T-cell (primary cell): ENCODE results near the gene PDIA5. TPM values are rescaled to one million over a fixed set of nuclear protein-coding genes. Genes with fewer than 3 reads are reported as not detected.

ENCODE experiments used
- ATAC-seq, 4 experiments: fragments of 200-7000 bp in 3 of 4; fragments of 150-1000 bp in 1 of 4; cut with Tn5 transposase; replicated peaks in 1 of 4; 1 replicate in 3 of 4; 2 replicates in 1 of 4; pipeline ENCODE4 v1.10.0; 2021; ENCODE audit warnings: moderate library complexity in 3 of 4, mild to moderate bottlenecking in 2 of 4, moderate number of reproducible peaks in 1 of 4
- CTCF ChIA-PET, 2 donors: fragments of 300-600 bp; sonication (Branson Sonifier 250); formaldehyde crosslinking; loops; one replicate each; lab custom pipeline; 2022; ENCODE audit warnings: antibody characterized with exemption in 2 of 2; lab: Charles Lee
- POLR2A ChIA-PET, 2 donors: fragments of 300-600 bp; sonication (Branson Sonifier 250); formaldehyde crosslinking; loops; one replicate each; lab custom pipeline; 2022; ENCODE audit warnings: antibody characterized with exemption in 2 of 2; lab: Charles Lee
- DNase-seq, 35 experiments: peaks; one replicate each; pipeline versions ENCODE4 v3.0.0 to v3.0.0-alpha.2; 2013 to 2023
- H3K27ac ChIP-seq: one replicate; pipeline ENCODE4 v1.5.1; 2013; ENCODE audit warnings: low read length
- H3K27me3 ChIP-seq, 2 experiments: replicated peaks in 1 of 2; 1 replicate in 1 of 2; 2 replicates in 1 of 2; pipeline versions ENCODE4 v1.6.1 to v1.7.0; 2013; ENCODE audit warnings: low read length in 1 of 2, mixed read lengths in 1 of 2; ENCODE audit not compliant: control insufficient read depth in 2 of 2, insufficient read depth in 2 of 2; ENCODE audit errors: extremely low read depth in 1 of 2
- H3K36me3 ChIP-seq, 2 donors: 1 replicate in 1 of 2; 2 replicates in 1 of 2; pipeline versions ENCODE4 v1.6.1 to v1.7.0; 2013; ENCODE audit warnings: low read length in 1 of 2; ENCODE audit not compliant: control insufficient read depth in 2 of 2, insufficient read depth in 1 of 2; ENCODE audit errors: extremely low read depth in 1 of 2
- H3K4me1 ChIP-seq, 2 experiments: 1 replicate in 1 of 2; 2 replicates in 1 of 2; pipeline versions ENCODE4 v1.6.1 to v1.7.0; 2013; ENCODE audit warnings: low read length in 2 of 2, mixed read lengths in 1 of 2; ENCODE audit not compliant: insufficient read depth in 2 of 2, control insufficient read depth in 1 of 2; ENCODE audit errors: extremely low read depth in 1 of 2
- H3K4me3 ChIP-seq, 2 donors: 1 replicate in 1 of 2; 2 replicates in 1 of 2; pipeline versions ENCODE4 v1.5.1 to v1.7.0; 2013; ENCODE audit warnings: mild to moderate bottlenecking in 2 of 2, low read length in 1 of 2, moderate library complexity in 1 of 2; ENCODE audit not compliant: control insufficient read depth in 1 of 2; ENCODE audit errors: extremely low read depth in 1 of 2
- H3K9me3 ChIP-seq: 2 replicates; pipeline ENCODE4 v1.7.0; 2013
- H3K27ac Mint-ChIP-seq, 2 donors: one replicate each; pipeline ENCODE4 v1.8.0; 2020 to 2021; ENCODE audit warnings: mild to moderate bottlenecking in 2 of 2, mixed read lengths in 2 of 2
- H3K27me3 Mint-ChIP-seq, 2 donors: one replicate each; pipeline ENCODE4 v1.8.0; 2021 to 2022; ENCODE audit warnings: mixed read lengths in 2 of 2
- H3K36me3 Mint-ChIP-seq: one replicate; pipeline ENCODE4 v1.8.0; 2021; ENCODE audit warnings: mixed read lengths
- H3K4me1 Mint-ChIP-seq, 3 donors: one replicate each; pipeline ENCODE4 v1.8.0; 2020 to 2022; ENCODE audit warnings: mixed read lengths in 3 of 3, mild to moderate bottlenecking in 1 of 3
- H3K4me3 Mint-ChIP-seq, 3 donors: one replicate each; pipeline ENCODE4 v1.8.0; 2020 to 2022; ENCODE audit warnings: mild to moderate bottlenecking in 3 of 3, mixed read lengths in 3 of 3, moderate library complexity in 3 of 3
- H3K9me3 Mint-ChIP-seq, 3 donors: one replicate each; pipeline ENCODE4 v1.8.0; 2020 to 2022; ENCODE audit warnings: mixed read lengths in 3 of 3
- WGBS: methylation state at CpG from one replicate; pipeline ENCODE4 v1.1.5; 2013; ENCODE audit warnings: missing lambda C conversion rate; ENCODE audit not compliant: insufficient coverage; 5-methylcytosine and 5-hydroxymethylcytosine counted together
- total RNA-seq, 35 experiments: library from RNA in 6 of 35; stranded (reverse) in 6 of 35; fragments of 120-200 nt in 1 of 35; gene quantifications; one replicate each; pipeline versions ENCODE4 v1.2.1 to v1.2.4 and lab custom pipeline; 2013 to 2026

PDIA5 gene
- total RNA-seq, 5 donors from 2014 or later (not counting 1 experiment from before 2014, with no cell fraction given), result 5.4 to 8.2 (median 7.0) TPM

DNA sequence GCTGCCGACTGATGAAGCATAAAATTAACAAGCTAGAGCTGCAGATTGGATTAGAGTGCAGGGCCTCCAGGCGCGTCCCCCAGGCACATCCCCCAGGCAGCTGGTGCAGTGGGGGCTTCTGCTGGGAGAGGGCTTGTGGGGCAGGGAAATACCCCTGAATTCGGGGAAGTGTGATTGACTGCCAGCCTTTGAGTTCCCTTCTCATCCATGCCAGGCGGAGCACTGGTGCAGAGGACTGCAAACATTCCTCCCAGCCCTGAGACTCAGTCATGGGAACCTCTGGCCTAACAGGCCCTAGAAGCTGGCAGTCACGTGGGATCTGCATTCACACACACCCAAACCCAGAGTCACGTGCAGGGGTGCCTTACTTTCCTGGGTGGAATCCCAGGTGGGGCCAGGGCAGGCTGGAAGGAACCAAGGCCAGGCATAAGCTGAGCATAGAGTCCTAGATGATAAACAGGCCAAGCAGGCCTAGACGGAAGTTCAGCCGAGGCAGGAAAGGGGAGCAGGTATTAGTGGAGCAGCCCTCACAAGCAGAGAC is 88.7 kb downstream of the PDIA5 start:
- no peak overlapping the region for H3K27ac ChIP-seq
- Mint-ChIP-seq H3K4me1 (no peaks in the 10 kb centered on the region), H3K36me3 (peaks cover 28% of the 10 kb centered on the region), H3K27ac (no peak overlapping the region), H3K9me3 (peaks cover 0 to 7% (median 0%) of the 10 kb centered on the region in 3 donors), H3K4me3 (no peak overlapping the region), H3K27me3 (no peaks in the 10 kb centered on the region)
- 90% methylated on average over 8 of the region's 9 CpGs for WGBS
- peaks cover 0 to 4% of the 10 kb centered on the region in 2 experiments for H3K4me1 ChIP-seq
- H3K9me3 ChIP-seq, result no peaks in the 10 kb centered on the region
- POLR2A ChIA-PET, result no interaction called here
- DNase-seq, result no peak
- no peak overlapping the region for H3K4me3 ChIP-seq
- no peak for ATAC-seq
- CTCF ChIA-PET, result no interaction called here
- peaks cover 0 to 16% of the 10 kb centered on the region in 2 donors for H3K36me3 ChIP-seq
- no peaks in the 10 kb centered on the region for H3K27me3 ChIP-seq

DNA sequence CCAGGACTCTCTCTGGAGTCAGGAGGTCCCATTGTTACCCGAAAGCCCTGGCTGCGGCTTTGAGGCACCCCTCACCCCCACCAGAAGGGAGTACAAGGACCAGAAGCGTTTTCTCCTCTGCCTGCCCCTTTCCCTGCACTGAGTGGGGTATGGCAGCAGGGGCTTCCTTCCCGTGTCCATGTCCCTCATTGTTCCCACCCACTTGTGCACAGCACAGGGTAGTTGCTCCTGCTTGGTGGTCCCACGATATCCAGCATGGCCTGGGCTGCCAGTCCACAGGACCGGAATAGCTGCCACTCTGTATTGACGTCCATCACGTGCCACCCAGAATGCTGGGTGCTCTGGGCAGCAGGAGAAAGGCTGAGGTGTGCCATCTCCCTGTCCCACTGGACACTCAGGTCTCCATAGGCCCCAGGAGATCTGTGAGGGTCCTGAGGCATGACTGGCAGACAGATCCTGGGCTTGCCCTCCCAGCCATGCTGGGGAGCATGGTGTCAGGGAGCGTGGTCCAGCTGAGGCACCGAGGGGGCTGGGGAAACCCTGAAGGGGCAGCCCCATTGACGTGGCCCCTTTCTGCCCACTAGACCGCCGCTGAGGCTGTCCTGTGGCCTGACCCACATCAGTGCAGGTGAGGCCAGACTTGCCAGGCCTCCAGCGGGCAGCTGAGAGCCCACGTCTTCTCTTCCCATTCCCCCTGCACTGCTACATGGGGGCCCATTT is 89.6 kb downstream of the PDIA5 start:
- WGBS, result 90% methylated on average over 11 of the region's 15 CpGs
- no peak overlapping the region for H3K4me3 ChIP-seq
- H3K4me1 ChIP-seq, result no peaks in the 10 kb centered on the region
- peaks cover 0 to 20% of the 10 kb centered on the region in 2 donors for H3K36me3 ChIP-seq
- H3K27me3 ChIP-seq, result no peaks in the 10 kb centered on the region
- H3K4me3 Mint-ChIP-seq, result no peak overlapping the region
- peaks cover 30% of the 10 kb centered on the region for H3K36me3 Mint-ChIP-seq
- H3K27me3 Mint-ChIP-seq, result no peaks in the 10 kb centered on the region
- H3K4me1 Mint-ChIP-seq, result no peaks in the 10 kb centered on the region
- POLR2A ChIA-PET, result no interaction called here
- ATAC-seq, result no peak
- H3K27ac Mint-ChIP-seq, result no peak overlapping the region
- CTCF ChIA-PET, result no interaction called here
- no peak for DNase-seq
- peaks cover 0 to 7% (median 0%) of the 10 kb centered on the region in 3 donors for H3K9me3 Mint-ChIP-seq
- H3K9me3 ChIP-seq, result no peaks in the 10 kb centered on the region
- H3K27ac ChIP-seq, result no peak overlapping the region

DNA sequence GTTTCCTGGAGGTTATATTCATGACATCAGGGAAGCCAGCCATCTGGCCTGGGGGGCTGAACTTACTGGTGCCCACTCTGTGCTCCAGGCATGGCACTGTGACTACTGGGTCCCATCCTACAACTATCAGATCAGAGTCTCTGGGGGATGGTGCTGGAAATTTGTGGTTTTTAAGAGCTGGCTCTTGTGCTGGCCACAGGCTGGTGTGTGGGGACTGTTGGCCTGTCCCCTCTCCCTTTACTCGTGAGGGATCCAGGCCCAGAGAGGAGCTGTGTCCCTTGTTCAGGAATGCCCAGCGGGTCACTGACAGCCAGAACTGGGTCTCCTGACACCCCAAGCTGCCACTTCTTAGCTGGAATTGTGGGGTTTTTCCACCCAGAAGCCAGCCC is 90.4 kb downstream of the PDIA5 start:
- Mint-ChIP-seq H3K27ac (no peak overlapping the region), H3K4me3 (no peak overlapping the region), H3K4me1 (no peaks in the 10 kb centered on the region), H3K27me3 (no peaks in the 10 kb centered on the region), H3K9me3 (peaks cover 0 to 4% (median 0%) of the 10 kb centered on the region in 3 donors), H3K36me3 (peaks cover 30% of the 10 kb centered on the region)
- DNase-seq (no peak), ATAC-seq (no peak)
- ChIA-PET POLR2A (no interaction called here), CTCF (no interaction called here)
- peaks cover 0 to 20% of the 10 kb centered on the region in 2 donors for H3K36me3 ChIP-seq
- no peaks in the 10 kb centered on the region for H3K9me3 ChIP-seq
- no peaks in the 10 kb centered on the region for H3K4me1 ChIP-seq
- no peaks in the 10 kb centered on the region for H3K27me3 ChIP-seq
- no peak overlapping the region for H3K4me3 ChIP-seq
- no peak overlapping the region for H3K27ac ChIP-seq
- 100% methylated on average over 1 of the region's 2 CpGs for WGBS

DNA sequence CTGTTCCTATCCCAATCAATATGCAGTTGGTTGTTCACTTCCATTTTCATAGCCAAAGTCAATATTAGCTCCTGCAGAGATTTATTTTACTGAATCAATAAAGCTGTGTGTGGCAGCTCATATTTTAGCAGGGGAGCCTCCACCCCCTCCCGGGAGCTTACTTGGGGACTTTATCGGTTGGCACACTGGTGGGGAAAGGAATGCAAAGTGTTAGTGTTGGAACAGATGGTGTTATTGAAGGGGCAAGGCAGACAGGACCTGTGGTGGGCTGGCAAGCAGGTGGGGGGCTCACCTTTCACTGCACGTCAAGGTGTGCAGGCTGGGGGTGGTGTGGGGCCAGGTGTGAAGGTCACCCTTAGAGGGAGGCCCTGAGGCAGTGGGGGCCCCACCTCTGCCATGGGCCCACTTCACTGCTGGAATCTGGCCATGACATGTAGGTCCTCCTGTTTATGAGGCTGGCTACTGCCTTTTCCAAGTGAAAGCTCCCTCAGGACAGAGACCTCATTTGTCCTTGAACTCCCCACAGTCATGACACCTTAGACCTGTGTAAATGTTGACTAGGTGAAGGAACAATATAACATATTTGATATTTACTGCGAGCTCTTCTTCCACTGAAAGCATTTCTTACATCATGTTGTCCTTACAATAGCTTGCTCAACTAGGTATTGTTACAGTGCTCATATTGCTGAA is 90.9 kb downstream of the PDIA5 start:
- no peak for ATAC-seq
- H3K36me3 Mint-ChIP-seq, result peaks cover 30% of the 10 kb centered on the region
- H3K27me3 ChIP-seq, result no peaks in the 10 kb centered on the region
- ChIA-PET CTCF (no interaction called here), POLR2A (no interaction called here)
- H3K36me3 ChIP-seq, result peaks cover 0 to 20% of the 10 kb centered on the region in 2 donors
- no peaks in the 10 kb centered on the region for H3K4me1 Mint-ChIP-seq
- H3K4me3 Mint-ChIP-seq, result no peak overlapping the region
- DNase-seq, result no peak
- no peak overlapping the region for H3K27ac Mint-ChIP-seq
- H3K9me3 Mint-ChIP-seq, result peaks cover 0 to under 1% (median 0%) of the 10 kb centered on the region in 3 donors
- 100% methylated on average over 3 of the region's 4 CpGs for WGBS
- H3K27ac ChIP-seq, result no peak overlapping the region
- H3K9me3 ChIP-seq, result no peaks in the 10 kb centered on the region
- H3K4me3 ChIP-seq, result no peak overlapping the region
- no peaks in the 10 kb centered on the region for H3K4me1 ChIP-seq
- H3K27me3 Mint-ChIP-seq, result no peaks in the 10 kb centered on the region

DNA sequence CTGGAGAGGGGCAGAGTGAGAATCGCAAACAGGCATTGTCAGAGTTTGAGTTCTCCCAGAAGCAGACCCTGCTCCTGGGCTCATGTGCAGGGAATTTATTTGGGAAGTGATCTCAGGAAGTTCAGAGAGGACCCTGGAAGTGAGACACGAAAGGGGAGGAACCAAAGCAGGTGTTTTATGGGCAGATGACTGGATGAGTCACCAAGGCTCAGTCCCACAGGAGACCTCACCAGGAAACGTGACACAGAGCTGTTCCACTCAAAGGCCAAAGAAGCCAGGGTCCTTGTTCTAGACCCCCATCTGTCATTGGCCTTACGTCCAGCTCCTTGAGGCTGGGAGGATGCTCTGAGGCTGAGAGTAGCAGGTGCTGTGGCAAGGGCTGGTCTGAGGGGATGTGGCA is 91.5 kb downstream of the PDIA5 start:
- 74% methylated on average over 4 of the region's 4 CpGs for WGBS
- H3K4me1 Mint-ChIP-seq, result no peaks in the 10 kb centered on the region
- Histone ChIP-seq H3K27ac (no peak overlapping the region), H3K9me3 (no peaks in the 10 kb centered on the region), H3K27me3 (no peaks in the 10 kb centered on the region), H3K4me3 (no peak overlapping the region), H3K36me3 (peaks cover 0 to 20% of the 10 kb centered on the region in 2 donors), H3K4me1 (no peaks in the 10 kb centered on the region)
- ChIA-PET CTCF (interaction anchor here in 1 of 2 donors (0.6 kb wide), 1 partner anchor 131 kb away, joined by 9 read pairs; the partner anchor contains the start of gene SEMA5B), POLR2A (no interaction called here)
- no peaks in the 10 kb centered on the region for H3K27me3 Mint-ChIP-seq
- H3K4me3 Mint-ChIP-seq, result no peak overlapping the region
- H3K27ac Mint-ChIP-seq, result no peak overlapping the region
- no peak for DNase-seq
- no peaks in the 10 kb centered on the region for H3K9me3 Mint-ChIP-seq
- no peak for ATAC-seq
- H3K36me3 Mint-ChIP-seq, result peaks cover 32% of the 10 kb centered on the region

DNA sequence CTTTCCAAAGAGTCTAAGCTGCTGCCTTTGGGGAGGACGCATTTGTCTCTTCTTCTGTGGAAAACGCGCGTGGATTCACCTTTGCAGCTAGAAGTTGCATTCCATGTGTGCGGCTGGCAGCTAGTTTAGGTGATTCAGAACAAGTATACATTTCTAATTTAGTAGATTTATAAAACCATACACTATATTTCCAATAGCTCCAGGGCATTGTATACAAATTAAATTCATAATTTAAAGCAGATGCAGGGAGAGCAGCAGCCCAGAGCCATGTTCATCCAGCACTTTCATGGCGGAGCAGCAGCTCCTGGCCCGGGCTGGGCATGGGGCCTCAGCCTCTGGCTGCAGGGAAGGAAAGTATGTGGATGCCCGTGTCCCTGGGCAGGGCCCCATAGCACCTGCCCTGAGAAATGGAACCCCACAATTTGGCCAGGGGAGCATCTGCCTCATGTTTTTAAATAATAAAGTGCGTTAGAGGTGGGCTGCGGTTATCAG is 92.1 kb downstream of the PDIA5 start:
- Histone ChIP-seq H3K9me3 (no peaks in the 10 kb centered on the region), H3K27me3 (no peaks in the 10 kb centered on the region), H3K36me3 (peaks cover 0 to 20% of the 10 kb centered on the region in 2 donors), H3K27ac (no peak overlapping the region), H3K4me3 (no peak overlapping the region), H3K4me1 (no peaks in the 10 kb centered on the region)
- CTCF ChIA-PET, result interaction anchor here in 1 of 2 donors (0.6 kb wide), 1 partner anchor 132 kb away, joined by 9 read pairs; the partner anchor contains the start of gene SEMA5B
- Mint-ChIP-seq H3K27ac (no peak overlapping the region), H3K9me3 (no peaks in the 10 kb centered on the region), H3K4me1 (no peaks in the 10 kb centered on the region), H3K27me3 (no peaks in the 10 kb centered on the region), H3K4me3 (no peak overlapping the region), H3K36me3 (peaks cover 38% of the 10 kb centered on the region)
- ATAC-seq (no peak), DNase-seq (no peak)
- POLR2A ChIA-PET, result no interaction called here
- WGBS, result 95% methylated on average over 5 of the region's 10 CpGs
